GM19324 (cell line): ENCODE data around the gene NTN5.

ENCODE experiments used
- ATAC-seq: cut with Tn5 transposase; IDR thresholded peaks from one replicate; pipeline ENCODE4 v1.9.1; 2021; ENCODE audit warnings: mild to moderate bottlenecking, moderate library complexity; ENCODE audit not compliant: unreplicated experiment, low FRiP score

Gene NTN5

DNA sequence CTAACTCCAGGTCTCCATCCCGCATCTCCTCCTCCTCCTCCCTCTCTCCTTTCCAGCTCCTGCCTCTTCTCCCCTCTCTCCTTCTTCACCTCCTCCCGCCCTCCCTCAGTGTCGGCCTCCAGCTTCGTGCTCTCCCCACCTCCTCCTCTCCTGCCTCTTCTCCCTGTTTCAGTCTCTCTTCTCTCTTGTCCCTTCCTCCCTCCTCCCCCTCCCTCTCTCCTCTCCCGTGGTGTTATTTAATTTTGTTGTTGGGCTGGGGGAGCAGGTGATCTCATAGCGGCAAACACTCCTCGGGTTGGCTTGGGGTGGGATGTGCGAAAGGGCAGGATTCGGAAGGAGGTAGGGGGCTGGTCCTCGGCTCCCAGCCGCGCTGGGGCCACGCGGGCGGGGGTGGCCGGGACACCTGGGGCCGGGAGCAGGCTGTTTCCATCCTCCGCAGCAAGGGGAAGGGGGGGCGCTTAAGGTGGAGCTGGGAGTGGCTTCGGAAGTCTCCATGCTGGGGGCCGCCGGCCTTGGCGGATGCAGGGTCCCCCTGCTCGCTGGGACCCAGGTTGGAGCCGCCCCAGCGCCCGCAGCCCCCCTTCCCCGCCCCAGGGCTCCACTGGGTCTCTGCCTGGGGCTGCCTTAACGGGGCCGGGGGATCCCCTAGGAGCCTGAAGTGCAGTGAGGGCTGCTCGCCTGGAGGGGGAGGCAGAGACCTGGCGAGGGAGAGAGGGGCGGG is 26.7 kb downstream of the NTN5 start, which contains the start of gene CA11:
TSS of gene CA11 (minus strand) at position 187 of the 721 bp plus-strand sequence. CDS start 555 bp downstream, outside the sequence.
- ATAC-seq = peak; percentile 63

DNA sequence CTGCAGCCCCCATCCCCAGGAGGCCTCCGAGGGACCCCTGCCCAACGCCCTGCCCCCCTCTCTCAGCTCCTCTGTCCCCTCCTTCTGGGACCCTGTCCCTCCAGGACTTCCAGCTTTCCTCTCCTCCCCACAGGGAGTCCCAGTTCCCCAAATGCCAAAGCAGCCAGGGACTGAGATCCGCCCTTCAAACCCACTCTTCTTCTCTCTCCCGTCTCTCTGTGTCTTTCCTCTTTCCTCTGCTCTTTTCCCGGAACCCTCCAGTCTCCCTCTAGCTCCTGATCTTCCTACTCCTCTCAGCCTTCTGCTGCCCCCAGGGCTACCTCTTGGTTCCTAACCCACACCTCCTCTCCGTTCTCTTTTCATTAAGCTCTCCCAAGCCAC is 27.2 kb downstream of the NTN5 start:
- no peak for ATAC-seq

DNA sequence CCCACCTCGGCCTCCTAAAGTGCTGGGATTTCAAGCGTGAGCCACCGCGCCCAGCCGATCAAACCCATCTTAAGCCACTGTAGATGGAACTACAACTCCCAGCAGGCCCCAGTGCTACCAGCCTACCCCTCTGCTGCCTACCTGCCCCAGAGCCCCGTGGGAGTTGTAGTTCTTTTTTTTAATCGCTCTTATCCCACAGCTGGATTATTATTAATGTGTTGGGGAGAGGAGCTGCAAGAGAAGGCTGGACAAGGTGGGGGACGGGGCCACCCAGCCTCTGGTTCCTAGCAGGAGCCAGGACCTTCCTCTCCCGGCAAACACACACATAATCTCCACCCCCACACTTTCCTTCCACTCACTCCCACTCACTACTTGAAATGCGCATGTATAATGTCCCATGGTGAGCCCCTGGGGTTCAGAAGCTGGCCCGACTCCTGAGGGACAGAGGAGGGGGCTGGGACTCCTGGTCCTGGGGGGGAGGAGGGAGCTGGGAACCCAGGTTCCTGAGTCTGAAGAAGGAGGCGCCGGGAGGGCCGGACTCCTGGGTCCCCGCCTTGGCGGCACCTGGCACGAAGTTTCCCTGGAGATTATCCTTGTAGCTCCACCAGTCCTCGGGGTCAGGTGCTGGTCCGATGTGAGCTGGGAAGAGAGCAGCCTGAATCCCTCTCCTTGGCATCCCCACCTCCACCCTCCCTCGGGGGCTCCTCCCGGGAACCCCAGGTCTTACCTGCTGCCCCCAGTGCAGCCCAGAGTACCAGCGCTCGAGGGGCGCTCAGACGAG is 27.8 kb downstream of the NTN5 start:
- peak; percentile 46 for ATAC-seq

DNA sequence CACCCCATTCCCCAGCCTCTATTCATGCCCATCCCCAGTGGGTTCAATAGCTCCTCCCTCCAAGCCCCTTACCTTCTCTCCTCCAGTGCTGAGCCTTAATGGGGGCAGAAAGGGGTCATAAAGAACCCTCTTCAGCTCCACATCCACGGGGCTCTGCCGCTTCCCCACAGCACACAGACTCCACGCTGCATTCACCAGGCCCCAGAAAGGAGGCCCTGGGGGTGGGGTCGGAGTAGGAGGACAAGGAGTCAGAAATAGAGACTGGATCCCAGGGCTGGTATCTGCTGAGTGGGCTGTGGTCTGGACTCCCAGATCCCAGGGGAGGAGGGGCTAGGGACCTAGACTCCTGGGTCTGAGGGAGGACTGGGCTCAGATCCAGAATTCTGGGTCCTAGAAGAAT is 28.5 kb downstream of the NTN5 start:
- no peak for ATAC-seq

DNA sequence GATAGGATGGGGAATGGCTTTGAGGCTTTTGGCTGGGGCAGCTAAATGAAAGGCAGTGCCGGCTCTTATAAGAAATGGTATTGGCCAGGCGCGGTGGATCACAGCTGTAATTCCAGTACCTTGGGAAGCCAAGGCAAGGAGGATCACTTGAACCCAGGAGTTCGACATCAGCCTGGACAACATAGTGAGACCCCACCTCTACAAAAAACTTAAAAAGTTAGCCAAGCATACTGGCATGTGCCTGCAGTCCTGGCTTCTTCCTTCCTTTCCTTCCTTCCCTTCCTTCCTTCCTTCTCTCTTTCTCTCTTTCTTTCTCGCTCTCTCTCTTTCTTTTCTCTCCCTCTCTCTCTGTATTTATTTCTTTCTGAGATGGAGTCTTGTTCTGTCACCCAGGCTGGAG is 30.0 kb downstream of the NTN5 start:
- ATAC-seq = no peak

DNA sequence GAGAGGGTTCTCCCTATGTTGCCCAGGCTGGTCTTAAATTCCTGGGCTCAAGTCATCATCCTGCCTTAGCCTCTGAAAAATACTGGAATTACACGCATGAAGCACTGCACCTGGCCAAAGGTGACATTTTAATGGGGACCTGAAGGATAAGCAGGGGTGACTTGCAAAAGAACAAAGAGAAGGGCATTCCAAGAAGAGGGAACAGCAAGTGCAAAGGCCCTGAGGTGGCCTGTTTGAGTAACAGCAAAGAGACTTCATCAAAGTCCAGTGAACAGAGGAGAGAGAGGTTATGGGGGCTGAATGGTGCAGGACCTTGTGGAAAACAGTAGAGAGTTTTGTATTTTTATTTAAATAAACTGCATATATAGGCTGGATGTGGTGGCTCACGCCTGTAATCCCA is 31.0 kb downstream of the NTN5 start:
- ATAC-seq = no peak

DNA sequence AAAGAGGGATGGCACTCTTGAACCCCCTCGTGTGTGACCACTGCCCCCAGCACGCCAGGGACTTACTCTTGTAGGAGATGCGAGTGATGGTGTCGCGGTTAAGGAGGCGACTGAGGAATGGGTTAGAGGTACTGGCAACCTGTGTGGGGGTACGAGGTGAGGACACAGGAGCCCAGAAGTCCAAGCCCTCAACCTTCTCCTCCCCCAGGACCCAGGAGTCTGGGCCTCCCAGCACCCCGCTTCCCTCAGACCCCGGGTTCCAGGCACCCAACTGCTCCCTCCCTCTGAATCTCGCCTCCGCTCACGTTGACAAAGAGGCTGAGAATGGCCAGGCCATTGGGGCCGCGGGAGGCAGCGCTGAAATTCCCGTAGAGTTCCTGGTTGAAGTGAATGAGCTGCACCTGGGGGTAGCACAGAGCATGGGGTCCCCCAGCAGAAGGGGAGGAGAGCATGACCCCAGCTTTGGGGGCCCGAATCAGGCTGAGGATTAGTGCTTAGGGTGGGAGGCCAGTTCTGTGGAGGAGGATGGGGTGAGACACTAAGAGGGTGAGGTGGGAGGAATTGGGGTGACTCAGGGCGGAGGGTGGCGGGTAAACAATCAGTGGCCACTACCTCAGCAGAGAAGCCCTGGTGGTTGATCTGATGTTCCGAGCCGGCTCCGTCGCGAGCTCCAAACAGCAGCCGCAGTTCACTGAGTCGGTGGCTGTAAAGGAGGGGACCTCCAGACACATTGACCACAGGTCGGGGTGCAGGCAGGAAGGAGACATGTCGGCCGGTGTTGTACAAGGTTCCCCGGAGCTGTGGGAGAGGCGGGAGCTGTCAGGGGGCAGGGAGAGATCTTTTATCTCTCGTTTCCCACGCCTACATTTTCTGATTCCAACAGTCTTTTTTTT is 33.1 kb downstream of the NTN5 start:
- ATAC-seq = no peak

DNA sequence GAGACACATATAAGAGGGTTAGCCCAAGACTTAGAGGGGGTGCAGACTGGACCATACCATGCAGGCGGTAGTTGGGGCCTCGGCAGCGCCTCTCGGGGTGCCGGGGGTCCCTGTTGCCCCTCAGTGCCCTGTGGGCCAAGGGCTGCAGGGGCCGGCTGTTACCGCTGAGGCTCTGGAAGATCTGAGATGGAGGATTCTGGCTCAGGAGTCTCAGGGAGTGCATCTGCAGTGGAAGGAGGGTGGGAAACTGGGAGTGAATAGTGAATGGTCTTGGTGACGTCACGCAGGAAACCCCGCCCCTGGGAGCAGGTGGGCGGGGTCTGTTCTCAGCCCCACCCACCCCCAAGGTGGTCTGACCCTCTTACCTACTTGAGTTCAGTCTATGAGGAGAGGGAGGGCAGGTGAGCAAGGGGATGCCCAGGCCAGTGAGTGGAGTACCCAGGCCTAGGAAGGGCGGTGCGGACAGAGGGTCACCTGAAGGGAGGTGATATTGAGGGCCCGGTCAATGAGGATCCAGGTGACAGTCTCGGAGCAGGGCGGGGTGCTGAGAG is 33.9 kb downstream of the NTN5 start:
- no peak for ATAC-seq

DNA sequence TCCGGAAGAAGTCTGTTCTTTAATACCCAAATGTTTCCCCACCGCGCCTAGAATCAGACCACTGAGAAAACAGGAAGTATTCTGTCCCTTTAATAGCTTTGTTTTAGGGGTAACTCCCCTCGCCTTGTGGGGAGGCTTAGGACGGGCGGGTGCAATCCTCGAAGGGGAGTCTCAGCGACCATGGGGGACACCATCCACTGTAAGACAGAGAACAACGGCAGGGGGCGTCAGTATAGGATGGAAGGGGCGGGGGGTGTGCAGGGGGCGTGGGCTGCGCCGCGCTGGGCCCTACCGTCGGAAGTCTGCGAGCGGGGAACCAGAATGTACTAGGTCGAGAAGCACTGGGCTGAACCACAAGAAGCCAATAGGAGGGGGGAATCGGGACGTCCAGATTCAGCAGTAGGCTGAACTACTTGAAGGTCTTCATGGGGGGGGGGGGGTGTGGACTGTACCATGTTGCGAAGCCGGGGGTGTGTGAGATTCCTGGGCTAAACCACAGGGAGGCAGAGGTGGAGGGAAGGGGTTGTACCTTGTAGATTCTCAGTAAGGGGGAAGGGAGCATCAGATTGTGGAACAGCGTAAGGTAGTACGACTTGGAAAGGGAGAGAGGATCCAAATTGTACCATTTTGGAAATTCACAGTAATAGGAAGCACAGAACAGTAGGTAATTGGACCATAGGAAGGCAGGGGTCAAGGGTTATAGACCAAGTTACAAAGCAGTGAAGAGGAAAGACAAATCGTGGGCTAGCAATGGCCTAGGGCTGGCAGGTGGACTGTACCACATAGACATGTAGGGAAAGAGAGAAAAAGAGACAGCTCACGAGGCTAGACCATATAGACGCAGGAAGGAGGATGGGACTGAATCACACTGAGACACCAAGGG is 34.6 kb downstream of the NTN5 start:
- peak; percentile 11 for ATAC-seq

DNA sequence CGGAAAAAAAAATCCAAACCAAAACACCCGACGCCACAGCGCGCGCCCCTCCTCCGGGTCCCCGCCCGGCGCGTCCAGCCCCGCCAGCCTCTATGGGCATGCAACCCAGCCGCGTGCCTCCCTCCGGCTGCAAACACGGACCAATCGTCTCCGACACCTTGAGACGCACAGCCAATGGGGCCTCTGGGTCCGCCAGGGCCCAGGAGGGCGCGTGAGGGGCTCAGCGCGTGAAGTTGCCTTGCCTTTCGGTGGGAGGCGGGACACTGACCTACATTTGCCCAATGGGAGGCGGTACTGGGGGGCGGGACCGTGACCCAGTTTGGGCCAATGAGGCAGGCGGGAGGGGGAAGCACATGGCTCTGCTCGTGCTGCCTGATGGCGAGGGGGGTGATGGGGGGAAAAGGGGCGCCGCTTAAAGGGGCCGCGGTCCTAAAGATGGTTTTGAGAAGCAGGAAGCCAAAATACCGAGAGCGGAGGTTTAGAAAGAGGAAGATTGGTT is 35.3 kb downstream of the NTN5 start:
- peak; percentile 83 for ATAC-seq

DNA sequence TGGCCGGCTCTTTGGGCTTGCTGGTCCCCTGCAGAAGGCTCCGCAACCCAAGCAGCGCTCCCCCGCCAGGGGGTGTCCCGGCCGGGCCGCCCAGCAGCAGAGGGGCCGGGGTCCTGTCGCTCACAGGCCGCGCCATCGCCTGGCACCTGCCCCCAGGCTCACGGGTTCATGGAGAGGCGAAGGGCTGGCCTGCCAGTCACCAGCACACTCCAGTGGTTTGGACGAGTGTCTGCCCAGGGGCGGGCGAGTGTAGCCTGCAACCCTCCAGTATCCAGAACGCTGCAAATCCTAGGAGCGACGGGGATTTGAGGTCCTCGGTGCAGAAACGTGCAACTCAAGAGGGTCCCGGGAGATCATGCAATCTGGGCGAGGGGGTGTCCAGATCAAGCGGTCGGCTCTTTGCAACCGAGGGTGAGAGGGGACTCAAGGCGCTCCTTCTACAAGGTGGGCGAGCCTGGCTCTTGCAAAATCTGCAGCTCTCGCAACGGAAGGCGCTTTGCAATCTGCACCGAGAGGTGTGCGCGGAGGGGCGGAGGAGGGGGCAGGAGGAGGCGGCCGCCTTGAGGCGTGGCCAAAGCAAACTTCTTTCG is 35.9 kb downstream of the NTN5 start, which contains the start of gene DBP:
TSS of gene DBP (minus strand) at position 521 of the 590 bp plus-strand sequence. CDS start at position 136, 385 bp downstream.
- ATAC-seq = no peak

DNA sequence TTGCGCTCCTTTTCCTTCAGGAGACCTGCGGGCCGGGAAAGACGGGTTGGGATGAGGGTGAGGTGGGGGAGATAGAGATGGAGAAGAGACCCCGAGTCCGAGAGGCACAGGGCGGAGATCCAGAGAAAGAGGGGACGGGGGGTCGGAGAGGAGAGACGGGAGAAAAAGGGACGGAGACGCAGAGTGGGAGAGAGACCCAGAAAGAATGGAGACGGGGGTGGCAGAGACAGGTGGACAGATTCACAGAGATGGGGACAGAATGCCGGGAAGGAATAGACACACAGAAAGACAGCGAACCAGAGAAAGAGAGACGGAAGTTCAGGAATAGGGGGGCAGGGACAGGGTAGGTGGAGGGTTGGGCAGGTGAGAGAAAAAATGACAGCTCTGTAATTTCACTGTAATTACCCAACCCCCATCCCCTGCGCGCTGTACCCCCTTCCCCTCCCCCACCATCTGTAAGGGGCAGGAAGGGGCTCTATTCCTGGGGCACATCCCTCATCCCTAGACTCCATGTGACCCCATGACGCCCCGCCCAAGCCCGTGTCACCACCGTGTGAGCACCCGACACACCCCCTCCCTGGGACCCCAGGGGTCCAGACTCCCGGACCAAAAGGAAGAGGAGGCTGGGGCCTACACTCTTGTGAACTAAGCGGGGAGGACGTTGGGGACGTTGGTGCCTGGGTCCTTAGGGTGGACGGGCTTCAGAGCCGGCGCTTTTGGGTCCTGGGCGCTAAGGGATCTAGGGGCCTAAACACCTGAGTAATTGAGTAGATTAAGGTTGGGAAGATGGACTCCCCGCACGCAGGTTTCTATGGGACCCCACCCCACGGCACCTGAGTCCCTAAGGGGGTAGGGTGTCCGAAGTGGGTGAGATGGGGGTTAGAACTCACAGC is 36.6 kb downstream of the NTN5 start:
- no peak for ATAC-seq

DNA sequence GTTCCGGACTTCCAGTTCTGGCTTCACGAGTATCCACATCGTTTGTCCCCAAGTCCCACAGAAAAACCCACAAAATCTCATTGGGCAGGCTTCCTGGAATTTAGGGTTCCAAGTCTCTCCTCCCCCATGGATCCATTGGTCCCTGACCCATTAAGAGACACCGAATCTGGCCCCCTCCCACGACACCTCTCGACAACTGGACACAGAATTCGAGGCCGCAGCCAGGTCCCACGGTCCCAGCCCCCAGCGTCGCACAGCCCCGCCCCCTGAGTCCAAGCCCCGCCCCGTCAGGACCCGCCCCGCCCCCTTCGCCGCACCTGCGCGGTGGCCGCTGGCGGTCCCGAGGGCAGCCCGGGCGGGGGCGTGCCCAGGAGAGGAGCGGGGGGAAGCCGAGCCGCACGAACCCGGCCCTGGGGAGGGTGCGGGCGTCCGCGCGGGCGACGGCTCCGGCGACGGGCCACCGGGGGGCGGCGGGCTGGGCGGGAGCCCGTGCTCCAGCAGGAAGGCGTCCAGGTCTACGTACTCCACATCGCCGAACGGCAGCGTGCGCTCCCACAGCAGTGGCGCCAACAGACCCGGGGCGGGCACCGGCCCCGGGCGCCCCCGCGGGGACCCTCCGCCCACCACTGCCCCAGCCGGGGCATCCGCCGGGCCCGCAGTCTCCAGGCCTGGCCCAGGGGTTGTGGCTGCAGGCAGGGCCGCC is 37.4 kb downstream of the NTN5 start:
- peak; percentile 19 for ATAC-seq

DNA sequence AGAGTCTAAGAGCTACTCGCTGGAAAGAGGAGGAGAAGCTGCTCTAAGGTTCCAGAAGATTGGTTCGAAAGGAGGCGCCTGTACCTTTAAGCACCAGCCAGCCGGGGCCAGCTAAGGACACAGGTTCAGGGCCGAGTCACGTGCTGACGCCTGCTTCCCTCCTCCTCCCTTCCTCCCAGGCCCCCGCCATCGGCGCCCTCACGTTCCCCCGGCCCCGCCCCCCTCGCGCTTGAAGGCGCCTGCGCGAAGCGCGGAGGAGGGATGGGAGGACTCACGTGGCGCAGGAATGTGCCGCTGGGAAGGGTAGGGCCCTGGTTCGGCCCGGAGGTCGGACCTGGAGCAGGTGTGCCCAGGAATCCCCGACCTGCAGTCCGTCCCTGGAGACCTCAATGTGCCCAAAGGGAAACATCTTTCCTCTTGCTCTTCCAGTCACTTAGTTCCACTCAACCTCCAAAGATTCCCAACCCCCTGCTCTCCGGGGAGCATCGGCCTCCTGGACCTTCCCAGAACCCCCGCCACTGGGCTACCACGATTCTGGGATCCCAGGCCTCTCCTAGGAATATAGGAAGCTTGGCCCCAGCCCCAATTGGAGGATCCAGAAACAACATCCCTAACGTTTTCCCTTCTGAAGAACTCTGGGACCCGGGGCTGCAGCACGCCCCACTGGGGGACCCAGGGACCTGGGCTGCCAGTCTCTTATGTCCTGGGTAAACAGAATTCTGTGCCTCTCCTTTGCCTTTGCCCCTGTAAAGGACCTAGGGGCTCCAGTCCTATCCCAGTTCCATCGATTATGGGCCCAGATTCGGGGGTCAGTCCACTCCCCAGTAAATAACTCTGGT is 38.2 kb downstream of the NTN5 start:
- peak; percentile 38 for ATAC-seq

DNA sequence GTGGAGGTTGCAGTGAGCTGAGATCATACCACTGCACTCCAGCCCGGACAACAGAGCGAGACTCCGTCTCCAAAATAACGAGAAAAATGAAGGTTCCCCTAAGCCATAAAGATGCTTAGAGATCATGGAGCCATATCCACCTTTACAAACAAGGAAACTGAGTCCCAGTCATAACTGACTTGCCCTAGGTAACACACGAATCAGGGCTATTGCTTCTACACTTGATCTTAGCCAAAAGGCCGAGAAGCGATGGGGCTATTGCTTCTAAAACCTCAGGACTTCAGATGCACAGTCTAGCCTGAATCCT is 38.8 kb downstream of the NTN5 start:
- ATAC-seq = no peak

DNA sequence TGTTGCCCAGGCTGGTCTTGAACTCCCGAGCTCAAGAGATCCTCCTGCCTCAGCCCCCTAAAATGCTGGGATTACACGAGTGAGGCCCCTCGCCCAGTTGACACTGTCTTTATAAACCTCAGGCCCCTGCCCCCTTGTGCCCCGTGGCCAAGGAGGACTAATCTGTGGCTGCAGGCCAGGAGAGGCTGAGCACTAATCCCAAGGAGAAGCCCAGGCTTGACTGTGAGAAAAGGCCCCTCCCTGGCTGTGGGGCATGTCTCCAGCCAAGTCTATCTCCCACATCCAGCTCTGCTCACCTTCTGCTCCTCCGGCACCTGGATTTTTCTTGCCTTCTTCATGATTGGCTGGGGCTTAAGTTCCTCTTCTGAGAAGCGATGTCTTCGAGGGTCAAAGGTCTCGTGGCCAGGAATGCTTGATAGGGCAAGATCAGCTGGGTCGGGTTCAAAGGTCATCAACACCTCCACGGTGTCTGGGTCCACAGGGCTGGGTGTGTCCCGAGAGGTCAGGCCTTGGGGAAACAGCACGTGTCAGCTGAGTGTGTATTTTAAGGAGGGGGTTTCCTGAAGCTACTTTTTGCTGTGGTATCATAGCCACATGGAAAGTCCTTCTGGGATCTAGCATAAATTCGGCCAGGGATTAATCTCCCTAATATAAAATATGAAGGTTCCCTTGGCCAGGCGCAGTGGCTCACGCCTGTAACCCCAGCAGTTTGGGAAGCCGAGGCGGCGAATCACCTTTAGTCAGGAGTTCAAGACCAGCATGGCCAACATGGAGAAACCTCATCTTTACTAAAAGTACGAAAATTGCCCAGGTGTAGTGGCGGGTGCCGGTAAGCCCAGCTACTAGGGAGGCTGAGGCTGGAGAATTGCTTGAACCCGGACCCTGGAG is 39.4 kb downstream of the NTN5 start:
- ATAC-seq = no peak
